HepG2 (cell line): ENCODE measurements around the gene PITX3.

Source experiments
- ATRX ChIP-seq: sonication (generic); formaldehyde crosslinking; IDR thresholded peaks from 2 replicates; pipeline ENCODE4 v1.4.0; 2020; ENCODE audit warnings: missing genetic modification reagents, borderline replicate concordance
- BCL3 ChIP-seq: sonication (generic); formaldehyde crosslinking; IDR thresholded peaks from 2 replicates; pipeline ENCODE4 v1.5.1; 2020; ENCODE audit warnings: mild to moderate bottlenecking, missing genetic modification reagents, moderate library complexity
- FOSL2 ChIP-seq: sonication (generic); formaldehyde crosslinking; IDR thresholded peaks from 2 replicates; pipeline ENCODE4 v1.4.0; 2020; ENCODE audit warnings: missing genetic modification reagents
- ONECUT2 ChIP-seq: sonication (generic); formaldehyde crosslinking; IDR thresholded peaks from 2 replicates; pipeline ENCODE4 v1.4.0; 2020; ENCODE audit warnings: missing genetic modification reagents
- POLR2AphosphoS5 ChIP-seq: IDR thresholded peaks from 2 replicates; pipeline ENCODE4 v1.6.1; 2012; ENCODE audit warnings: low read depth, low read length
- SP1 ChIP-seq, 2 experiments: fragments of 450-650 bp in 1 of 2; sonication (generic) in 1 of 2; formaldehyde crosslinking in 1 of 2; IDR thresholded peaks; 2 replicates each; pipeline versions ENCODE4 v1.4.0 to v1.6.1; 2016 to 2020; ENCODE audit warnings: missing genetic modification reagents in 1 of 2
- ZFYVE20 ChIP-seq: sonication (generic); formaldehyde crosslinking; IDR thresholded peaks from 2 replicates; pipeline ENCODE4 v1.8.0; 2023; ENCODE audit warnings: low read depth, mild to moderate bottlenecking, moderate library complexity, missing genetic modification reagents, borderline replicate concordance
- ZNF441 ChIP-seq: sonication (generic); formaldehyde crosslinking; IDR thresholded peaks from 2 replicates; pipeline ENCODE4 v1.7.0; 2021; ENCODE audit warnings: missing genetic modification reagents, borderline replicate concordance
- TF ChIP-seq, protein P1 (sequence below): sonication (generic); formaldehyde crosslinking; IDR thresholded peaks from 2 replicates; pipeline ENCODE4 v1.5.0; 2020; ENCODE audit warnings: mild to moderate bottlenecking, missing genetic modification reagents, moderate library complexity

DNA sequence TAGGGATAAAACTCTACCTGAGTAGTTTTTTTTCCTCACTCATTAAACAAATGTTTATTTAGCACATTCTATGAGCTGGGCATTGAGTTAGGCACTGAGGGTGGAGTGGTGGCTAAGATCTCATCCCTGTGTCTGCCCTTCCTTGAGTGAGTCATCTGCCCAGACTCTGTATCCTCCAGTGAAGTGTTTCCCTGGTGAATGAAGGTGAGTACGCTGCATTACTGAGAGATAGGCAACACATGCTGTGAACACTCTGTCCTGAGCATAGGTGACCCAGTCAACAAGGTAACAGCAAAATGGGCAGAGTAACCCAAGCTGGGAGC lies 5.8 kb downstream of the PITX3 start:
- TF ChIP-seq POLR2AphosphoS5 (no peak), BCL3 (CRISPR knock-in tag) (no peak), ZFYVE20 (no peak), ZNF441 (CRISPR knock-in tag) (no peak), FOSL2 (CRISPR knock-in tag) (peak; percentile 16; the same call in 1 of the 2 replicates), SP1 (IDR thresholded peaks at IDR 0.05) (no peak), SP1 (CRISPR knock-in tag; IDR thresholded peaks at IDR 0.05) (no peak), ONECUT2 (CRISPR knock-in tag) (no peak), ATRX (CRISPR knock-in tag) (no peak)
- TF ChIP-seq, protein P1, sequence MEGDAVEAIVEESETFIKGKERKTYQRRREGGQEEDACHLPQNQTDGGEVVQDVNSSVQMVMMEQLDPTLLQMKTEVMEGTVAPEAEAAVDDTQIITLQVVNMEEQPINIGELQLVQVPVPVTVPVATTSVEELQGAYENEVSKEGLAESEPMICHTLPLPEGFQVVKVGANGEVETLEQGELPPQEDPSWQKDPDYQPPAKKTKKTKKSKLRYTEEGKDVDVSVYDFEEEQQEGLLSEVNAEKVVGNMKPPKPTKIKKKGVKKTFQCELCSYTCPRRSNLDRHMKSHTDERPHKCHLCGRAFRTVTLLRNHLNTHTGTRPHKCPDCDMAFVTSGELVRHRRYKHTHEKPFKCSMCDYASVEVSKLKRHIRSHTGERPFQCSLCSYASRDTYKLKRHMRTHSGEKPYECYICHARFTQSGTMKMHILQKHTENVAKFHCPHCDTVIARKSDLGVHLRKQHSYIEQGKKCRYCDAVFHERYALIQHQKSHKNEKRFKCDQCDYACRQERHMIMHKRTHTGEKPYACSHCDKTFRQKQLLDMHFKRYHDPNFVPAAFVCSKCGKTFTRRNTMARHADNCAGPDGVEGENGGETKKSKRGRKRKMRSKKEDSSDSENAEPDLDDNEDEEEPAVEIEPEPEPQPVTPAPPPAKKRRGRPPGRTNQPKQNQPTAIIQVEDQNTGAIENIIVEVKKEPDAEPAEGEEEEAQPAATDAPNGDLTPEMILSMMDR, result no peak
